Esophagus mucosa (tissue), 1 donor: Measurements from ENCODE around the gene CLIC1. TPM values are rescaled to one million over a fixed set of nuclear protein-coding genes. Genes with fewer than 3 reads are reported as not detected.

ENCODE experiments used
- ATAC-seq: fragments of 200-7000 bp; cut with Tn5 transposase; one replicate; pipeline ENCODE4 v1.9.1; 2020
- total RNA-seq: library from RNA; stranded (reverse); gene quantifications from one replicate; pipeline ENCODE4 v1.2.4, GENCODE V29; 2023
- donor health status: DM: yes; HTN: yes; CAD: no.

The CLIC1 gene
- total RNA-seq, 1 donor from 2014 or later, result 372 TPM

DNA sequence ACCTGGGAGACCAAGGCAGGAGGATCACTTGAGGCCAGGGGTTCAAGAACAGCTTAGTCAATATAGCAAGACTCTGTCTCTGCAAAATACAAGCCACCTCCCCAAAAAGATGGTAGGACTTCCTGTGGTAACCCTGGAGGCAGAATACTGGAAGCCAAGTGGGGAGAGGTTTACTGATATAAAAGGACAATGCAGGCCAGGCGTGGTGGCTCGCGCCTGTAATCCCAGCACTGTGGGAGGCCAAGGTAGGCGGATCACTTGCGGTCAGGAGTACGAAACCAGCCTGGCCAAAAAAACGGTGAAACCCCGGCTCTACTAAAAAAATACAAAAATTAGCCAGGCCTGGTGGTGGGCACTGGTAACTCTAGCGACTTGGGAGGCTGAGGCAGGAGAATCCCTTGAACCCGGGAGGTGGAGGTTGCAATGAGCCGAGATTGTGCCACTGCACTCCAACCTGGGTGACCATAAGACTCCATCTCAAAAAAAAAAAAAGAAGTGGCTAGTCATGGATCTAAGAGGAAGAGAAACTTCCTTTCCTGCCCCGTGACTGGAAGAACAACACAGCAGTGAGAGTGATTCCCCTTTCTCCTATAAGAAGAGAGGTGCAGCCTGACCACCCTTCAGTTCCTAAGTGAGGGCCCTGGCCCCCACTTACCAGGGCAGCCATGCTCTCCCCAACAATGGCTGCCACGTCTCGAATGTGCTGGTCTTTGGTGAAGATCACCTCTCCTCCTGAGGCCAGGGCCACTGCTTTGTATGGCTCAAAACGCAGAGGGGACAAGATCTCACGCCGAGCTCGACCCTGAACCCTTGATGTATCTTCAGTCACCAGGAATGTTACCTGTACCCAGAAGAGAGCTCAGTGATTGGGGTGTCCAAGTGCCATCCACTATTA lies 32.3 kb upstream of the CLIC1 start:
- no peak for ATAC-seq

DNA sequence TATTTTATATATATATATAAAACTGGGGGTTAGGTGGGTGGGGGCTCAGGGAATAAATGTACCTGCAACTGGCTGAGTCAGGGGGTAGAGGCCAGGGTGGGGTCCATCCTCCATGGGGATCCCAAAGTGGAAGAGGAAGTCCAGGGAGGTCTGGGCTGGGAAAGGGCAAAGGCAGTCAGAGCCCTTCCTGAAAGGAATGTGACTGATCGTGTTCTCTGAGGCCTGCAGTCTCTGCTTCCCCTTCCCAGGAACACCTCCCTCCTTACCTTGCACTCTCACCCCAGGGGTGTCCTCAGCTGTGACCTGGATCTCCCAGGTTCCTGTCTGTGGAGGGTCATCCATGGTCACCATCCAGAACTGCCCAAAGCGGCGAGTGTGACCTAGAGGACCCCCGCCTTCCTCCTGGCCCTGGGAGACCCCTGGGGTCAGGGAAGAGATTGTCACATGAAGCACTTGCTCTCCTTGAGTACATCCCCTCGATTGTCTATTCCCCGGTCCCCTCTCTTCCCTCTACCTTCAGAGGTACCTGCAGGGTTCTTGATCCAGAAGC lies 30.8 kb upstream of the CLIC1 start:
- ATAC-seq, result no peak

DNA sequence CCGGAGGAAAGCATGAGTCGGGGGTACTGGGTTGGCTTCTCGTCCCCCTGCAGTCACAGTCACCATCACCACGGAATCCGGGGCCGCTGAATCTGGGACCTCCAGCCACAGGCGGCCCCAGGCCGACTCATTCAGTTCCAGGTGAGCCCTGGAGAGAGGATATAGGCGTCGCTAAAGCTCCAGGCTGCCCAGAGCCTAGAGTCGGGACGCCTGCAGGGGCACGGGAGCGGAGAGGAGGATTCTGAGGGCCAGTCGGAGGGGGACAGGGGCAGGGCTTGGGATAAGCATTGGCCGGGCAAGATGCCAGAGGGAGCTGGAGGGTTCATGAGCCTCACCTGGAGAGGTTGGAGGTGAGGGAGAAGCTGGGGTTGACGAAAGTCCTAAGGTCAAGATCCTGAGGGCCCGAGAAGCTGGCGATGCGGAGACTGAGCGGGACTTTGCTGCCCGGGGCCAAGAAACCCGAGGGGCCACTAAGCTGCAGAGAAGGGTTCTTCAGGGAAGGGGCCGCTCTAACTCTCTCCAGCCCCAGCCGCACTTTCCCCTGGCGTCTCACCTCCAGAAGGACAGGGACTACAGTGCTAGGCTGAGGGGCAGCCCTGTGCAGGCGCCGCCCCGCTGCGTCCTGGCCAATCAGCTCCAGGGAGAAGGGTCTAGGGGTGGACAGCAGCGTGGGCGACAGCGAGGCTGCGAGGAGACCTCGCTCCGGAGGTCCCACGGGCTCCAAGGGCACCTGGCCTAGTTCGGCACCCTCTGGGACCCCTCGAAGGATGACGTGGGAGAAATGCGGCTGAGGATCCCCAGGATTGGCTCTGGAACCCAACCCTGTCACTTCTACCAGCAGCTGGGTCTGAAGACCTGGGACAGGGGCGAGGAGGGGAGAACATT lies 29.8 kb upstream of the CLIC1 start:
- ATAC-seq, result no peak

DNA sequence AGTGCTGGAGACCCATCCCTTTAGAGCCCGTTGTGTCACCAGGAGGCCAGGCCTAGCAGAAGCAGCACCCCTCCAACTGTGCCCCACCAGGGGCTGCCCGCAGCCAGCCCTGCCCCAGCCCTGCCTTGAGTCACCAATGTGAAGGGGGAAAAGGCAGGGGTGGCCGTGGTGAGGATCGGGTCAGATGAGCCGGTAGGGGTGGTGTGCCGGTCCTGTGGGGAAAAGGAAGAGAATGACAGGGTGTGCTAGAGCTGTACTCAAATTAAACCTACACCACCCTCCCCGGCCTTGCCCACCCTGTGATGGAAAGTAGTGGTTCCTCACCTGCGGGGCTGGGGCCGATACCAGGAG lies 29.2 kb upstream of the CLIC1 start:
- ATAC-seq, result no peak

GRCh38 chr6:31764198-31764597 lies 27.9 kb upstream of the CLIC1 start:
- no peak for ATAC-seq

GRCh38 chr6:31763619-31763940 lies 27.2 kb upstream of the CLIC1 start:
- peak; percentile 45 for ATAC-seq

DNA sequence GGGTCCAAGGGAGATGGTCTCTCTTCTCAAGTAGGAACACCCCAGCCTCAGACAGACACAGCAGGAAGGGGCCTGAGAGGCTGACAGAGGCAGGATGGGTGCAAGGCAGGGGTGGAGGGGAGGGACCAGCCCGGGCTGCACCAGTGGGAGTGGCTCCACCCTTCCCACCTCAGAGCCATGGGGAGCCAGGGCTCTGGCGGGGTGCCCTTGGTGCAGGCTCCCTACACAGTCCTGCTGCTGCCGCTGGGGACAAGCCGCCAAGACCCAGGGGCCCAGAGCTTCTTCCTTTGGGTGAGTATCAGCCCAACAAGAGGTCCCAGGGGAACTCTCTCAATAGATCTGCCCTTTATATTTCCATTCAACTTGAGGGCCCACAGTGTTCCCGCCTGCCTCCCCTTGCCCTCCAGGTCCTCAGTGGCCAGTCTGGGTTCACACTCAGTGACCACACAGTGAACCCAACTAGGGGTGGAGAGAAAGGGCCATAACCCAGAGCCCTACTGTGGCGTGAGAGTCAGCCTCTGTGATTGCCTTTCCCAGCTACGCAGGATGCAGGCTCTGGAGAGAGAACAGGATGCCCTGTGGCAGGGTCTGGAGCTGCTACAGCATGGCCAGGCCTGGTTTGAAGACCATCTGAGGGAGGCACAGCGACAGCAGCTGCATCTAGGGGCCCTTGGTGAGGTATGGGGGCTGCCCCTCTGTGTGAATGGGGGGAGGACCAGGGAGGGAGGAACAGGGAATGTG lies 26.7 kb upstream of the CLIC1 start:
- peak; percentile 20 for ATAC-seq

DNA sequence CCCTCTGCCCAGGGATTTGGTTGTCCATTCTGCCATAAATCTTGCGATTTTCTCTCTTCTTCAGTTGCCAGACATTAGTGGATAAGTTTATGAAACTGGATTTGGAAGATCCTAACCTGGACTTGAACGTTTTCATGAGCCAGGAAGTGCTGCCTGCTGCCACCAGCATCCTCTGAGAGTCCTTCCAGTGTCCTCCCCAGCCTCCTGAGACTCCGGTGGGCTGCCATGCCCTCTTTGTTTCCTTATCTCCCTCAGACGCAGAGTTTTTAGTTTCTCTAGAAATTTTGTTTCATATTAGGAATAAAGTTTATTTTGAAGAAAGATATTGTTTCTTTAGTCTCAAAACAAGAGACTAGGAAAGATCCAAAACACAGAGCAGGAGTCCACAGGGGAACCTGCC lies 26.0 kb upstream of the CLIC1 start, which contains the start of gene SAPCD1:
TSS of gene SAPCD1 (plus strand) at position 301 of the 400 bp plus-strand sequence. CDS start 399 bp downstream, outside the sequence.
- no peak for ATAC-seq

DNA sequence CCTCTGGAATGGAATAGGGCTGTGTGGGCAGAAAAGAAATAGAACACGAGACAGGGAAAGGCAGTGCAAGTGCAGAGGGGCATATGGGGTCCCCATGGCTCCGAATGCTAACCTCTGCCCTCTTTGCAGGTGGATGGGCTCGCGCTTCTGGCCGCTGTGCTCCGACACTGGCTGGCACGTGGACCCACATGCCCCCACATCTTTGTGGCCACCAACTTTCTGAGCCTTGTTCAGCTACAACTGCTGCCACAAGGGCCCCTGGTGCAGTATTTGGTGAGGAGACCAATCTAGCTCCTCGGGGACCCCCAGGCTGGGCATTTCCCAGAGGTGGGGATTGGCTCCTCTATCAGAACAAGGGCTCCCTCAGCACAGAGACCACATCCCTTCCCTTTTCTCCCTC lies 25.0 kb upstream of the CLIC1 start:
- no peak for ATAC-seq

- no peak for ATAC-seq
Observed at GRCh38 chr6:31760790-31761189, 24.5 kb upstream of the CLIC1 start.

GRCh38 chr6:31758281-31758680 lies 22.0 kb upstream of the CLIC1 start:
- ATAC-seq, result no peak

DNA sequence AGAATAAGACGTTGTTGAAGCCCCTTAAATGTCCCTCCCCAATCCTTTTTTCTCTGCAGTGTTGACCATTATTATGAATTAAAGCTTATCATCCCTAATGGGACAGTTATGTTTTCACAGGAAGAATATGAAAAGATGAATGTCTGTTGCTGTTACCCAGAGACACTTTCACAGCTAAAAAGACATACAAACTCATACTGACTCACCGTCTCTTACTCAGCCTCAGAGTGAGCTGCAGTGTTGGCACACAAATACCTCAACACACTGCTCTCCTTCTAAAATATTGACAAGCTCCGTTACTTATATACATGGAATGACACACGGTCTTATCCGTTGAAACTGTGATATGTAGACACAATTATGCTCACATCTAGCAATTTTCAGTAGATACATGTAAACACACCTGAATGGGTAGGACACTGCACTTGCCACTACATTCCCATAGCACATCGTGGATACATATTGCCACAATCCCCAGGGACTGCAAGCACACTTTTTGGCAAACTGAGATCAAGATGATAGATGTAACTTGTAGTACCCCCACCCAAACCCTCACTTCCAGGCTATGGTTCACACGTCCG lies 16.5 kb upstream of the CLIC1 start:
- peak; percentile 75 for ATAC-seq

GRCh38 chr6:31750411-31751022 lies 14.2 kb upstream of the CLIC1 start:
- no peak for ATAC-seq

- no peak for ATAC-seq
Observed at GRCh38 chr6:31749301-31750036, 13.1 kb upstream of the CLIC1 start.

DNA sequence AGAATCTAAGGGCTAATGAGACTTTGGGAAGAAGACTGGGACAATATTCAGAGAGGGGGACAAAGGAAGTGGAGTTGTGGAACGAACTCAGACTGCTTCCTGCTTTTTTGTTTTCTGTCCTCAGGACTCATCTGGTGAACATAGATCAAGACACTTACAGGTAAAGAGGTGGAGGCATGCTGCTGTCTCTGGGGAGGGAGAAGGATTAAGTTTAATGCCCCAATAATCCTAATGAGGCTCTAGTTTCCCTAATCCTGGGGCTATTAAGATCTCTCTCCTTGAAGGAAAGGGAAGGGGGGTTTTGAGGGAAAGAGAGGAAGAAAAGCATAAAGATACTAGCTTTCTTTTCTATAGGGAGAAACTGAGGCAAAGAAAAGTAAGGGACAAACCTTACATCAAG lies 8.1 kb upstream of the CLIC1 start:
- ATAC-seq, result no peak

DNA sequence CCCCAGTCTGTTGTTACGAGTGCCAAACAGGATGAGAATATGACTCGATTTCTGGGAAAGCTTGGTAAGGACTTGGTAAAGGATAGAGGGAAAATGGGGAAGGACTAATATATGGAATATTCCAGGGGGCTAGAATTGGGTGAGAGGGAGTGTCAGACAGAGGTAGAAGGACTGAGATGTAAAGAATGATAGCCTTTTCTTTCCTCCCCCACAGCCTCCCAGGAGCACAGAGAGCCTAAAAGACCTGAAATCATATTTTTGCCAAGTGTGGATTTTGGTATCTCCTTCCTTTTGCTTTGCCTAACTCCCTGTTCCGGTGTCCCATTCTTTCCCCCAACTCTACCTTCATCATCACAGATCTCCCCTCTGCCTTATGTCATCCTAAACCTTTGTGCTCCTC lies 6.6 kb upstream of the CLIC1 start:
- ATAC-seq, result no peak

- no peak for ATAC-seq
Observed at GRCh38 chr6:31741815-31742214, 5.5 kb upstream of the CLIC1 start.

- no peak for ATAC-seq
Observed at GRCh38 chr6:31740397-31741223, 4.3 kb upstream of the CLIC1 start.

DNA sequence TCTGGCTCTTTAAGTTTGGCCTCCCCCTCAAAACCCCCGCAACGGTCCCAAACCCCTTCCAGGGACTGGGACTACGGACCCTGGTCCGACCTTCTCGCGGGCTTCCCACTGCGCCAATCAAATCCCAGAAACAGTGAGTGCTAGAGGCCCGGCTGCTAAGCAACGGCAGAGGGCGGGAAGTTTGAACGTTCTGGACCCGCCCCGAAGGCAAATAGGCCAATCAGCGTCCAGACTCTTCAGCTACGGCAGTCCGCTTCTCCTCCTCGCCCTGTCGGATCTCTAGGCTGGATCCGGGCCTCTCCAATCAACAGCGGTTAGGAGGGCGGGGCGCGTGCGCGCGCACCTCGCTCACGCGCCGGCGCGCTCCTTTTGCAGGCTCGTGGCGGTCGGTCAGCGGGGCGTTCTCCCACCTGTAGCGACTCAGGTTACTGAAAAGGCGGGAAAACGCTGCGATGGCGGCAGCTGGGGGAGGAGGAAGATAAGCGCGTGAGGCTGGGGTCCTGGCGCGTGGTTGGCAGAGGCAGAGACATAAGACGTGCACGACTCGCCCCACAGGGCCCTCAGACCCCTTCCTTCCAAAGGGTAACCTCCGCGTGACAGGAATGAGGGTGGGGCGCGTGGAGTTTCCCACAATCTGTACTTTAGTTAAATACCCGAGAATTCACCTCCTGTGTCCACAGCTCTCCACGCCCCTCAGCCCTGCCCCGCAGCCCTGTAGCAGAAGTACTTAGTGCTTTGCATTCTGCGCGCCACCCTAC lies 3.5 kb upstream of the CLIC1 start, which contains the start of gene MSH5:
TSS of gene MSH5 (plus strand) at position 367 of the 758 bp plus-strand sequence. CDS start 462 bp downstream, outside the sequence.
- peak; percentile 90 for ATAC-seq
